ENCODE results near the gene CERS5.
"Not testable (repeated sequence)": the region's sequence is repeated elsewhere in the genome, so short reads cannot be mapped to it uniquely, and the experiment has no call there.

Gene CERS5

GRCh38 chr12:50101663-50102062 is 65.5 kb downstream of the CERS5 start:
- DNase-seq = no peak

GRCh38 chr12:50100561-50100960 is 66.6 kb downstream of the CERS5 start:
- DNase-seq = no peak

GRCh38 chr12:50099302-50100008 is 67.7 kb downstream of the CERS5 start:
- no peak for DNase-seq

- DNase-seq = no peak
Observed at GRCh38 chr12:50097952-50098351, 69.2 kb downstream of the CERS5 start.

GRCh38 chr12:50090391-50090790 is 76.8 kb downstream of the CERS5 start:
- no peak for DNase-seq

GRCh38 chr12:50089730-50090129 is 77.4 kb downstream of the CERS5 start:
- DNase-seq = no peak

- peak; percentile 65 for DNase-seq
Observed at GRCh38 chr12:50088577-50089335, 78.4 kb downstream of the CERS5 start.

GRCh38 chr12:50087995-50088394 is 79.2 kb downstream of the CERS5 start:
- DNase-seq = no peak

- no peak for DNase-seq
Observed at GRCh38 chr12:50087151-50087550, 80.0 kb downstream of the CERS5 start.

GRCh38 chr12:50086148-50086547 is 81.0 kb downstream of the CERS5 start:
- DNase-seq = no peak

GRCh38 chr12:50085615-50086072 is 81.5 kb downstream of the CERS5 start:
- DNase-seq = no peak

GRCh38 chr12:50084775-50085614 is 82.2 kb downstream of the CERS5 start, which contains the start of gene SMARCD1:
TSS of gene SMARCD1 (plus strand) at chr12:50085342. CDS start at chr12:50085370, 28 bp downstream.
- DNase-seq = peak; percentile 78

- DNase-seq = not testable (repeated sequence)
Observed at GRCh38 chr12:50084409-50084774, 82.8 kb downstream of the CERS5 start.

- DNase-seq = no peak
Observed at GRCh38 chr12:50083301-50083700, 83.9 kb downstream of the CERS5 start.

GRCh38 chr12:50082644-50083043 is 84.5 kb downstream of the CERS5 start:
- no peak for DNase-seq

GRCh38 chr12:50081096-50081808 is 85.9 kb downstream of the CERS5 start:
- no peak for DNase-seq

GRCh38 chr12:50079771-50080170 is 87.4 kb downstream of the CERS5 start:
- no peak for DNase-seq

Data from NCI-H2029 treated with DMSO at 0.1 percent for 48 hours (cell line).